ENCODE data around the gene PACS1.
A peak's percentile ranks its signal among the peaks of the same experiment; 100 is the strongest.
"Not testable (repeated sequence)": the region's sequence is repeated elsewhere in the genome, so short reads cannot be mapped to it uniquely, and the experiment has no call there.

Gene PACS1

GRCh38 chr11:66069715-66070603 lies at the start of gene PACS1:
PACS1 (plus strand) TSS chr11:66070272; CDS start chr11:66070487, 215 bp downstream.
- DNase-seq = peak; percentile 64

GRCh38 chr11:66020618-66021357 lies 49.3 kb upstream of the PACS1 start:
- no peak for DNase-seq

GRCh38 chr11:66022401-66023185 lies 47.5 kb upstream of the PACS1 start:
- peak; percentile 68 for DNase-seq

DNA sequence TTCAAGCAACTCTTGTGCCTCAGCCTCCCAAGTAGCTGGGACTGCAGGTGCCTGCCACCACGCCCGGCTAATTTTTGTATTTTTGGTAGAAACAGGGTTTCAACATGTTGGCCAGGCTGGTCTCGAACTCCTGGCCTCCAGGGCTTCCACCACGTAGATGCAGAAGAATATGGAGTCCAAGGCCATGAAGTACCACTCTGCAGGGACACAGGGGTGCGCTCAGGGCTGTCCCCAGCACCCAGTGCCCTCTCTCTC lies 47.0 kb upstream of the PACS1 start:
- DNase-seq = not testable (repeated sequence)

GRCh38 chr11:66026017-66026529 lies 44.0 kb upstream of the PACS1 start, which contains the start of gene CATSPER1:
CATSPER1 (minus strand) TSS chr11:66026479; CDS start chr11:66026379, 100 bp downstream.
- DNase-seq = no peak

DNA sequence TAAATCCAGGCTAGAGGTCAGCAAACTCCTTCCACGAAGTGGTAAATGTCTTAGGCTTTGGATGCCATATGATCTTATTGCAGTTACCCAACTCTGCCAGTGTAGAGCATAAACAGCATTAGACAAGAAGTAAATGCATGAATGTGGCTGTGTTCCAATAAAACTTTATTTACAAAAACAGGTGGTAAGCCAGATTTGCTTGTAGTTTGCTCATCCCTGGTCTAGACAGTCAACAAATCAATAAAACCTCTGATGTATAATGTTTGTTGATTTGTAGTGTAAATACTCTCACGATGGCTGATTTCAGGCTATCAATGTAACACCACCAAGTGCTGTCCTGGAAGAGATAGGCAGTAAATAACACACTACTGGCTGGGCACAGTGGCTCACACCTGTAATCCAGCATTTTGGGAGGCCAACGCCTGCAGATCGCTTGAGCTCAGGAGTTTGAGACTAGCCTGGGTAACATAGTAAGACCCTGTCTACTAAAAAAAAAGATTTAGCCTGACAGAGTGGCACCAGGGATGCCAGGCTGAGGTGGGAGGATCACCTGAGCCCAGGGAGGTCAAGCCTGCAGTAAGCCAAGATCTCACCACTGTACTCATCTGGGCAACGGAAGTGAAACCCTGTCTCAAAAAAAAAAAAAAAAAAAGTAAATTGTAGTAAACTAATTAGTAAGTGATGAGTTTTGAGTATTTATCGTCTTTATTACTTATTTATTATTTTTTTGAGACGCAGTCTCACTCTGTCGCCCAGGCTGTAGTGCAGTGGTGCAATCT lies 36.9 kb upstream of the PACS1 start:
- no peak for DNase-seq

GRCh38 chr11:66035653-66036333 lies 34.3 kb upstream of the PACS1 start:
- no peak for DNase-seq

GRCh38 chr11:66036334-66036710 lies 33.8 kb upstream of the PACS1 start:
- no peak for DNase-seq

DNA sequence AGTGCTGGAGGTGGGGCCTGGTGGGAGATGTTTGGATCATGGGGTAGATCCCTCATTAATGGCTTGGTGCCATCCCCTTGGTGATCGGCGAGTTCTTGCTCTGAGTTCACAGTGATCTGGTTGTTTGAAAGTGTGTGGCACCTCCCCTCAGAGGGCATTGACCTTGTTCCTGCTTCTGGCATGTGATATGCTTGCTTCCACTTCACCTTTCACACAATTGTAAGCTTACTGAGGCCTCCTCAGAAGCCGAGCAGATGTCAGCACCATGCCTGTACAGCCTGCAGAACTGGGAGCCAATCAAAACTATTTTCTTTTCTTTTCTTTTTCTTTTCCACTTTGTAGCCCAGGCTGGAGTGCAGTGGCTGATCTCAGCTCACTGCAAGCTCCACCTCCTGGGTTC lies 32.7 kb upstream of the PACS1 start:
- no peak for DNase-seq

- no peak for DNase-seq
These were observed 30.3 kb upstream of the PACS1 start for GRCh38 chr11:66039765-66040164.

GRCh38 chr11:66042227-66042995 lies 27.7 kb upstream of the PACS1 start:
- no peak for DNase-seq

- no peak for DNase-seq
These were observed 26.8 kb upstream of the PACS1 start for GRCh38 chr11:66042996-66043906.

DNA sequence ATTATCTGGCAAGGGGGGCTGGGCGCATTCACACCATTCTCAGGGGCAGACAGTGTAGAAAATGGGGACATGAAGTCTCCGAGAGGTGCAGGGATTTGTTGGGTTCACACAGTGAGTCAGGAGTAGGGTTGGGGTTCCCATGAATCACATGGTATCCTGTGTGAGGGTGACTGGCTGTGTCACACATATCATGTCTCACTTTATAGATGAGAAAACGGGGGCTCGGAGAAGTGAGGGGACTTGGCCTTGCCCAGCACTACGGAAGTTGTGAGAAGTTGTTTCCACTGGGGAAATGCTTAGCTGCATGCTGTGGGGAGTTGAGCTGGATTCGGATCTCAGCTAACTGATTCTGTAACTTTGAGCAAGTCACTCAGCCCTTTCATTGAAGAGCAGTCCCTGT lies 25.3 kb upstream of the PACS1 start:
- no peak for DNase-seq

GRCh38 chr11:66045177-66045639 lies 24.9 kb upstream of the PACS1 start:
- DNase-seq = peak; percentile 87

DNA sequence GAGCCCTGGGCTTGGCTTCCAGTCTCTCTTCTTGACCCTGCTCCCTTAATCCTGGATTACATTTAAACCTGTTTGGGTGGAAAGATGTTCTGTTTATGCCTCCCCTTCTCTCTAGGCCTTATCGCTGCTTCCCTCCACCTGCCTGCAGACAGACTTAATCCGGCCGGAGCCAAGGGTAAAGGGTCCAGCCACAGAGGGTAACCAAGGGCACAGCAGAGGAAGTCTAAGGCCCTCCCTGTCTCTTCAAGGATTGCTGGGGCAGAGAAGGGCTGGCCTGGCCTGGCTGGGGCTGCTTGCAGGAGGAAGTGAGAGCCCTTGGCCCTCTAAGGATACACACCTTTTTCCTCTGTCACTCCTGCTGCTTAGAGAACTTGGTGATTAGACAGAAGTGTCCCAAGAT lies 23.2 kb upstream of the PACS1 start:
- DNase-seq = no peak

- DNase-seq = no peak
These were observed 22.3 kb upstream of the PACS1 start for GRCh38 chr11:66047541-66048365.

- no peak for DNase-seq
These were observed 21.3 kb upstream of the PACS1 start, which contains the start of gene GAL3ST3 for GRCh38 chr11:66048547-66049323. GAL3ST3 (minus strand) TSS chr11:66049161; CDS start chr11:66045415, 3,746 bp downstream.
